ENCODE results near the gene ESYT2. TPM values are rescaled to one million over a fixed set of nuclear protein-coding genes. Genes with fewer than 3 reads are reported as not detected.

ESYT2 gene
- polyA plus RNA-seq, 3 donors: 14.0 to 24.1 (median 22.0) TPM

GRCh38 chr7:158856883-158857668 is 27.8 kb upstream of the ESYT2 start:
- no peak overlapping the region for H3K27ac Mint-ChIP-seq
- no peak for DNase-seq
- H3K9me3 ChIP-seq (replicated peaks in 1 of 2; ENCODE audit: control insufficient read depth in 1 of 2, insufficient read depth in 1 of 2, low read length in 2 of 2): no peaks in the 10 kb centered on the region
- peak overlapping the region; percentile 56 to 89 (median 67) for H3K4me3 ChIP-seq (replicated peaks in 1 of 3; ENCODE audit: low read depth in 2 of 3, low read length in 3 of 3)
- no peaks in the 10 kb centered on the region for H3K36me3 Mint-ChIP-seq
- peaks cover 0 to 5% (median 0%) of the 10 kb centered on the region in 7 donors for H3K9me3 Mint-ChIP-seq
- H3K27me3 Mint-ChIP-seq (ENCODE audit: low read depth in 3 of 3): peaks cover 1 to 7% (median 3%) of the 10 kb centered on the region in 3 donors
- 7% methylated on average over 21 of the region's 31 CpGs for WGBS (ENCODE audit: insufficient coverage)
- peak overlapping the region; percentile 96 to 99 for H3K4me3 Mint-ChIP-seq
- H3K27me3 ChIP-seq (ENCODE audit: control insufficient read depth in 2 of 2, insufficient read depth in 2 of 2, low read length in 2 of 2): no peaks in the 10 kb centered on the region
- H3K36me3 ChIP-seq (replicated peaks in 1 of 2; ENCODE audit: control insufficient read depth in 1 of 2, insufficient read depth in 2 of 2, low read length in 2 of 2): no peaks in the 10 kb centered on the region
- H3K27ac ChIP-seq (ENCODE audit: low read depth in 1 of 2, low read length in 2 of 2): peak overlapping the region in 1 of 2 donors; percentile 65
- intact Hi-C loops (cut with micrococcal nuclease): loop anchor here (5.0 to 10.0 kb wide), 4 partner anchors 40 to 162 kb away; partner anchors contain the start of gene NCAPG2 (in 1 of the 2)
- H2AFZ ChIP-seq (ENCODE audit: insufficient read depth, low read depth, low read length, poor library complexity, severe bottlenecking): peak overlapping the region; percentile 94
- TF ChIP-seq CTCF (IDR thresholded peaks at IDR 0.05): no peak
- H3K79me2 ChIP-seq (ENCODE audit: insufficient read depth, low read length): no peaks in the 10 kb centered on the region
- peaks cover 2 to 14% of the 10 kb centered on the region in 2 donors for H3K4me1 ChIP-seq (ENCODE audit: control insufficient read depth in 1 of 2, insufficient read depth in 2 of 2, low read length in 2 of 2)
- H3K4me1 Mint-ChIP-seq: peaks cover 3% of the 10 kb centered on the region
- no peaks in the 10 kb centered on the region for H4K20me1 ChIP-seq (ENCODE audit: insufficient read depth, low read length)
- H3K9ac ChIP-seq (ENCODE audit: insufficient read depth, low read length, poor library complexity, severe bottlenecking): peak overlapping the region; percentile 77
- H3K4me2 ChIP-seq (replicated peaks; ENCODE audit: extremely low read depth, low read length, poor library complexity, severe bottlenecking): peak overlapping the region; percentile 83

- peak overlapping the region in 1 of 7 donors; percentile 38 for H3K27ac Mint-ChIP-seq
- WGBS (ENCODE audit: insufficient coverage): 97% methylated on average over 6 of the region's 7 CpGs
- H4K20me1 ChIP-seq (ENCODE audit: insufficient read depth, low read length): no peaks in the 10 kb centered on the region
- no peak for DNase-seq
- no peaks in the 10 kb centered on the region for H3K27me3 ChIP-seq (ENCODE audit: control insufficient read depth in 2 of 2, insufficient read depth in 2 of 2, low read length in 2 of 2)
- H3K4me3 ChIP-seq (replicated peaks in 1 of 3; ENCODE audit: low read depth in 2 of 3, low read length in 3 of 3): no peak overlapping the region
- no peak for TF ChIP-seq CTCF (IDR thresholded peaks at IDR 0.05)
- no peaks in the 10 kb centered on the region for H3K79me2 ChIP-seq (ENCODE audit: insufficient read depth, low read length)
- H3K36me3 Mint-ChIP-seq: no peaks in the 10 kb centered on the region
- H3K9me3 ChIP-seq (replicated peaks in 1 of 2; ENCODE audit: control insufficient read depth in 1 of 2, insufficient read depth in 1 of 2, low read length in 2 of 2): peaks cover 0 to 4% of the 10 kb centered on the region in 2 donors
- H2AFZ ChIP-seq (ENCODE audit: insufficient read depth, low read depth, low read length, poor library complexity, severe bottlenecking): no peak overlapping the region
- no peaks in the 10 kb centered on the region for H3K36me3 ChIP-seq (replicated peaks in 1 of 2; ENCODE audit: control insufficient read depth in 1 of 2, insufficient read depth in 2 of 2, low read length in 2 of 2)
- peaks cover 1 to 7% (median 3%) of the 10 kb centered on the region in 3 donors for H3K27me3 Mint-ChIP-seq (ENCODE audit: low read depth in 3 of 3)
- peaks cover 3% of the 10 kb centered on the region for H3K4me1 Mint-ChIP-seq
- H3K9me3 Mint-ChIP-seq: peaks cover 0 to 4% (median 0%) of the 10 kb centered on the region in 7 donors
- H3K4me1 ChIP-seq (ENCODE audit: control insufficient read depth in 1 of 2, insufficient read depth in 2 of 2, low read length in 2 of 2): peaks cover 2 to 14% of the 10 kb centered on the region in 2 donors
- H3K9ac ChIP-seq (ENCODE audit: insufficient read depth, low read length, poor library complexity, severe bottlenecking): no peak overlapping the region
- no peak overlapping the region for H3K4me3 Mint-ChIP-seq
- no peak overlapping the region for H3K27ac ChIP-seq (ENCODE audit: low read depth in 1 of 2, low read length in 2 of 2)
- intact Hi-C loops (cut with micrococcal nuclease): loop anchor here (5.0 to 10.0 kb wide), 4 partner anchors 37 to 160 kb away; partner anchors contain the start of gene NCAPG2 (in 1 of the 2)
- no peak overlapping the region for H3K4me2 ChIP-seq (replicated peaks; ENCODE audit: extremely low read depth, low read length, poor library complexity, severe bottlenecking)
Observed at GRCh38 chr7:158854681-158855081, 25.4 kb upstream of the ESYT2 start.

All from CD14-positive monocyte (primary cell).